ENCODE data around the gene FUBP3. TPM values are rescaled to one million over a fixed set of nuclear protein-coding genes. Genes with fewer than 3 reads are reported as not detected.

FUBP3 gene
- total RNA-seq (10 to 100 TPM; 85.3 to 88.7 TPM), polyA plus RNA-seq (ENCODE audit: insufficient read depth, low read depth, low replicate concordance) (59.4 TPM)
- long read RNA-seq, donor 1, transcript FUBP3-203 (2 exons, 2,228 nt), result major isoform, 5 of 11 reads
- long read RNA-seq, donor 1, partial matches to known transcripts, result 0 of 11 reads
- long read RNA-seq, donor 1, other reads (novel, unspliced or antisense), result 0 of 11 reads
- long read RNA-seq, donor 2, partial matches to known transcripts, result 0 of 5 reads
- long read RNA-seq, donor 2, other reads (novel, unspliced or antisense), result 0 of 5 reads

- peak within 1 kb of the TSS; percentile 76 to 90 for H3K27ac ChIP-seq
- H3K36me3 ChIP-seq (ENCODE audit: low read depth, missing control alignments), result no peaks in the 10 kb centered on the region
- H3K27me3 ChIP-seq, result no peaks in the 10 kb centered on the region
- H3K4me1 ChIP-seq, result peaks cover 28% of the 10 kb centered on the region
- peak; percentile 96 for DNase-seq
- no peaks in the 10 kb centered on the region for H3K9me3 ChIP-seq
- WGBS, 2 donors, result 0 to 1% methylated on average over 14 to 74 of the region's 74 CpGs
- peak within 1 kb of the TSS; percentile 85 to 93 for H3K4me3 ChIP-seq
- no peak for TF ChIP-seq CTCF (IDR thresholded peaks at IDR 0.05)
- peak; percentile 28 for TF ChIP-seq POLR2A (IDR thresholded peaks at IDR 0.05)
- intact Hi-C loops (cut with DNase I; ENCODE audit: low total_unique reads), result no loop called here
Measured at GRCh38 chr9:130578865-130579737, at the start of gene FUBP3. FUBP3 (plus strand) TSS chr9:130579577; CDS start chr9:130579681, 104 bp downstream.

DNA sequence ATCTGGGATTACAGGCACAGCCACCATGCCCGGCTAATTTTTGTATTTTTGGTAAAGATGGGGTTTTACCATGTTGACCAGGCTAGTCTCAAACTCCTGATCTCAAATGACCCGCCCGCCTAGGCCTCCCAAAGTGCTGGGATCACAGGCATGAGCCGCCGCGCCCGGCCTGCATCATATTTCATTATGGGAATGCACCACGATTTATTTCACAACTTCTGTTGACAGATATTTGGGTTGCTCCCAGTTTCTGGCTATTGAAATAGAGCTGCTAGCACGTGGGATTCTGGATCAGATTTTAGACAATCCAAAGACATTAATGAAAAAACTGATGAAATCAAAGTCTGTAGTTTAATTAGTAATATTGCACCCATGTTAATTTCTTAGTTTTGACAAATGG is 48.4 kb upstream of the FUBP3 start:
- no peak for TF ChIP-seq POLR2A (IDR thresholded peaks at IDR 0.05)
- no peak for TF ChIP-seq CTCF (IDR thresholded peaks at IDR 0.05)
- Histone ChIP-seq H3K4me3 (no peak overlapping the region), H3K4me1 (peaks cover under 1% of the 10 kb centered on the region), H3K27me3 (no peaks in the 10 kb centered on the region), H3K9me3 (no peaks in the 10 kb centered on the region), H3K36me3 (ENCODE audit: low read depth, missing control alignments) (no peaks in the 10 kb centered on the region), H3K27ac (no peak overlapping the region)
- DNase-seq, result no peak
- WGBS, 2 donors, result 78% methylated on average over 9 of the region's 9 CpGs
- intact Hi-C loops (cut with DNase I; ENCODE audit: low total_unique reads), result no loop called here

GRCh38 chr9:130531670-130532069 is 47.7 kb upstream of the FUBP3 start:
- Histone ChIP-seq H3K27ac (no peak overlapping the region), H3K4me1 (peaks cover 8% of the 10 kb centered on the region), H3K36me3 (ENCODE audit: low read depth, missing control alignments) (no peaks in the 10 kb centered on the region), H3K4me3 (no peak overlapping the region), H3K27me3 (no peaks in the 10 kb centered on the region), H3K9me3 (no peaks in the 10 kb centered on the region)
- 88 to 89% methylated on average over 8 of the region's 8 CpGs for WGBS, 2 donors
- no peak for DNase-seq
- TF ChIP-seq CTCF (IDR thresholded peaks at IDR 0.05), result no peak
- TF ChIP-seq POLR2A (IDR thresholded peaks at IDR 0.05), result no peak
- intact Hi-C loops (cut with DNase I; ENCODE audit: low total_unique reads), result no loop called here

DNA sequence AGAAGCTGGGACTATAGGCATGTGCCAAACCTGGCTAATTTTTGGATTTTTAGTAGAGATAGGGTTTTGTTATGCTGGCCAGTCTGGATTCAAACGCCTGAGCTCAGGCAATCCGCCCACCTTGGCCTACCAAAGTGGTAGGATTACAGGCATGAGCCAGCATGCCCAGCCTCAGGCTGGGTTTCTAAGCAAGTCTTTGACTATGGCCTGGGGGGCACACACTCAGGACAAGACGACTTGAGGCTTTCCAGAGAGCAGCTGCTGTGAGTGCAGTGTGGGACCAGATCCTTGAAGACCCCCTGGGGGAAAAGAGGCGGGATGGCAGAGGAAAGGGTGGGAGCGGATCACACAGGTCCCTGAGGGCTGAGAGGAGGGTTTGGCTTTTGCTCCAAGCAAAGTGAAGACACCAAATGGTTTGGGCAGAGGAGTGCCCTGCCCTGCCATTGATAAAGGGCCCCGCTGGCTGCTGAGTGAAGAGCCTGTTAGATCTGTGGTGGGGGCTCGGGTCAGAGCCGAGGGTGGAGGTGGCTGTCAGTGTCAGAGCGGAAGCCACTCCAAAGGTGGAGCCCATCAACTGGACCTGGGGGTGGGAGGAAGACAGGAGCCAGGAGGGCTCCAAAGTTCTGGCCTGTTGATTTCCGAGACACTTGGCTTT is 46.8 kb upstream of the FUBP3 start:
- Histone ChIP-seq H3K36me3 (ENCODE audit: low read depth, missing control alignments) (no peaks in the 10 kb centered on the region), H3K4me3 (no peak overlapping the region), H3K4me1 (peaks cover 15% of the 10 kb centered on the region), H3K27ac (no peak overlapping the region), H3K9me3 (no peaks in the 10 kb centered on the region), H3K27me3 (no peaks in the 10 kb centered on the region)
- WGBS, 2 donors, result 93% methylated on average over 10 of the region's 10 CpGs
- no peak for DNase-seq
- TF ChIP-seq CTCF (IDR thresholded peaks at IDR 0.05) (no peak), POLR2A (IDR thresholded peaks at IDR 0.05) (no peak)
- intact Hi-C loops (cut with DNase I; ENCODE audit: low total_unique reads), result no loop called here
